ENCODE results near the gene VILL.
"Not testable (repeated sequence)": the region's sequence is repeated elsewhere in the genome, so short reads cannot be mapped to it uniquely, and the experiment has no call there.

VILL gene

DNA sequence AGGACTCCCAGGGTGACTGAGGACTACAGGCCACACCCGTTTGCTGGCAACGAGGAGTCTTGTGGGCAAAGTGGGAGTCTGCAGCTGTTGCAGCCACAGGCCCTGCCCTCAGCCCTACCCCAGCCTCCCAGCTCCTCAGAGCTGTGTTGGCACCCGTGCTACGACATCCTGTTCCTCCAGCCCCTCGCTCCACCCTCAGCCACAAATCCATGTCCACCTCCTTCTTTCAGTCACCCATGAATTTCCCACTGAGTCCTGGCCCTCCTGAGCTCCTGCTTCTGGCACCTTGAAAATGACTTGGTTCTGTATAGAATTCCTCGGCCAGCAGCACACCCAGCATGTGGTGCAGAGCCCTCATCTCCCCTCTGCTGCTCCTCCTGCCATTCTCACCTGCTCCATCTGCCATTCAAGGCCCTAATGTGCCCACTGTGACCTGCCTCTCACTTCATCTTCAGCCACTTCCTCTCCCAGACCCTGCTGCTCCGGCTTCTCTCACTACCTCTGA, 20.9 kb upstream of the VILL start:
- Histone ChIP-seq H3K27me3 (ENCODE audit: insufficient read depth, low read length, poor library complexity) (no peaks in the 10 kb centered on the region), H3K4me3 (ENCODE audit: low read length) (no peak overlapping the region), H2BK120ac (ENCODE audit: low read depth, low read length) (no peak overlapping the region), H3K4ac (ENCODE audit: low read depth, low read length) (no peak overlapping the region), H3K4me2 (ENCODE audit: low read length) (no peak overlapping the region), H2BK15ac (replicated peaks; ENCODE audit: low read depth) (no peak overlapping the region), H3K18ac (ENCODE audit: low read length) (no peak overlapping the region), H3K79me2 (ENCODE audit: control insufficient read depth, insufficient read depth, low read length) (no peaks in the 10 kb centered on the region), H3K9ac (ENCODE audit: low read length) (no peak overlapping the region), H4K8ac (ENCODE audit: low read depth, low read length) (no peak overlapping the region), H3K23ac (ENCODE audit: low read length) (no peak overlapping the region), H3K36me3 (ENCODE audit: control insufficient read depth, insufficient read depth, low read length) (no peaks in the 10 kb centered on the region), H3K79me1 (ENCODE audit: low read length) (no peaks in the 10 kb centered on the region), H3K4me1 (ENCODE audit: control insufficient read depth, low read depth, low read length) (no peaks in the 10 kb centered on the region), H3K56ac (ENCODE audit: low read length) (no peak overlapping the region), H3K27ac (ENCODE audit: low read depth, low read length) (no peak overlapping the region), H4K5ac (ENCODE audit: low read length) (no peak overlapping the region), H2AK5ac (ENCODE audit: low read length) (no peak overlapping the region), H2BK5ac (ENCODE audit: low read length) (no peak overlapping the region)
- WGBS (ENCODE audit: extremely low coverage, insufficient coverage, low lambda C conversion rate): no CpG with 5 or more reads among the region's 7 CpGs
- no peak for DNase-seq

DNA sequence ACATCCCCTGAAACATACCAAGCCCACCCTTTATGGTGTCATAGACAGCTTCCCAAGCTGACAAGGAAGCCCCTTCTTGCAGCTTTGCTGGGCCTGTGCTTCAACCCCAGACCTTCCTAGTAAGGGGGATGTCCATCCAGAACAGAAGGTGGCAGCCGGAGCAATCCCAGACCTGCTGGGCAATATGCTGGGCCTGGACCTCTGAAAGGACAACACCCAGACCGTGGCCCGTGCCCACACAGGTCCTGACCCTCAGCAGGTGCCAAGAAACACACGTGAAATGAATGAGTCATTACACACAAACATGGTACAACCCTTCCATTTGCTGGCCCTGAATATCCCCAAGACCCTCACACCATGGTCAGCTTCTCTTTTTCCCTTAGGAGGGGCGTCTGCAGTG, 19.8 kb upstream of the VILL start:
- Histone ChIP-seq H3K4me1 (ENCODE audit: control insufficient read depth, low read depth, low read length) (no peaks in the 10 kb centered on the region), H3K79me2 (ENCODE audit: control insufficient read depth, insufficient read depth, low read length) (no peaks in the 10 kb centered on the region), H3K79me1 (ENCODE audit: low read length) (no peaks in the 10 kb centered on the region), H2AK5ac (ENCODE audit: low read length) (no peak overlapping the region), H3K4ac (ENCODE audit: low read depth, low read length) (no peak overlapping the region), H3K36me3 (ENCODE audit: control insufficient read depth, insufficient read depth, low read length) (no peaks in the 10 kb centered on the region), H3K27me3 (ENCODE audit: insufficient read depth, low read length, poor library complexity) (no peaks in the 10 kb centered on the region), H3K23ac (ENCODE audit: low read length) (no peak overlapping the region), H4K5ac (ENCODE audit: low read length) (no peak overlapping the region), H3K4me2 (ENCODE audit: low read length) (no peak overlapping the region), H3K18ac (ENCODE audit: low read length) (no peak overlapping the region), H2BK15ac (replicated peaks; ENCODE audit: low read depth) (no peak overlapping the region), H3K27ac (ENCODE audit: low read depth, low read length) (no peak overlapping the region), H4K8ac (ENCODE audit: low read depth, low read length) (no peak overlapping the region), H2BK120ac (ENCODE audit: low read depth, low read length) (no peak overlapping the region), H2BK5ac (ENCODE audit: low read length) (no peak overlapping the region), H3K9ac (ENCODE audit: low read length) (no peak overlapping the region), H3K4me3 (ENCODE audit: low read length) (no peak overlapping the region), H3K56ac (ENCODE audit: low read length) (no peak overlapping the region)
- WGBS (ENCODE audit: extremely low coverage, insufficient coverage, low lambda C conversion rate): no CpG with 5 or more reads among the region's 5 CpGs
- no peak for DNase-seq

- Histone ChIP-seq H4K5ac (ENCODE audit: low read length) (no peak overlapping the region), H3K27ac (ENCODE audit: low read depth, low read length) (no peak overlapping the region), H2BK15ac (replicated peaks; ENCODE audit: low read depth) (no peak overlapping the region), H3K4ac (ENCODE audit: low read depth, low read length) (no peak overlapping the region), H2BK5ac (ENCODE audit: low read length) (no peak overlapping the region), H3K56ac (ENCODE audit: low read length) (no peak overlapping the region), H3K4me3 (ENCODE audit: low read length) (no peak overlapping the region), H3K23ac (ENCODE audit: low read length) (no peak overlapping the region), H2BK120ac (ENCODE audit: low read depth, low read length) (no peak overlapping the region), H3K36me3 (ENCODE audit: control insufficient read depth, insufficient read depth, low read length) (no peaks in the 10 kb centered on the region), H2AK5ac (ENCODE audit: low read length) (no peak overlapping the region), H3K18ac (ENCODE audit: low read length) (no peak overlapping the region), H4K8ac (ENCODE audit: low read depth, low read length) (no peak overlapping the region), H3K27me3 (ENCODE audit: insufficient read depth, low read length, poor library complexity) (no peaks in the 10 kb centered on the region), H3K79me1 (ENCODE audit: low read length) (no peaks in the 10 kb centered on the region), H3K79me2 (ENCODE audit: control insufficient read depth, insufficient read depth, low read length) (no peaks in the 10 kb centered on the region), H3K4me1 (ENCODE audit: control insufficient read depth, low read depth, low read length) (no peaks in the 10 kb centered on the region), H3K4me2 (ENCODE audit: low read length) (no peak overlapping the region), H3K9ac (ENCODE audit: low read length) (no peak overlapping the region)
- no peak for DNase-seq
These were observed 19.1 kb upstream of the VILL start for GRCh38 chr3:37971467-37971866.

DNA sequence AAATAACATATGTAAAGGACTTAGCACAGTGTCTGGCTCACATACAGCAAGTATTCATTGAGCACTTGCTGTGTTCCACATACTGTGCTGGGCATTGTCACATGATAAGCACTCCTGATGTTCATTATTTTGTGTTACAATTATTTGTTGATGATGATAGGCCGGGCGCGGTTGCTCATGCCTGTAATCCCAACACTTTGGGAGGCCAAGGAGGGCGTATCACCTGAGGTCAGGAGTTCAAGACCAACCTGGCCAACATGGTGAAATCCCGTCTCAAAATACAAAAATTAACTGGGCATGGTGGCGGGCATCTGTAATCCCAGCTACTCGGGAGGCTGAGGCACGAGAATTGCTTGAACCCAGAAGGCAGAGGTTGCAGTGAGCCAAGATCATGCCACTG, 18.5 kb upstream of the VILL start:
- H3K56ac ChIP-seq (ENCODE audit: low read length); H2AK5ac ChIP-seq (ENCODE audit: low read length); H3K36me3 ChIP-seq (ENCODE audit: control insufficient read depth, insufficient read depth, low read length); H3K27me3 ChIP-seq (ENCODE audit: insufficient read depth, low read length, poor library complexity); H3K79me1 ChIP-seq (ENCODE audit: low read length); H3K27ac ChIP-seq (ENCODE audit: low read depth, low read length); H2BK15ac ChIP-seq (replicated peaks; ENCODE audit: low read depth); H3K23ac ChIP-seq (ENCODE audit: low read length); H3K18ac ChIP-seq (ENCODE audit: low read length); H3K4me1 ChIP-seq (ENCODE audit: control insufficient read depth, low read depth, low read length); H2BK120ac ChIP-seq (ENCODE audit: low read depth, low read length); DNase-seq; H3K9ac ChIP-seq (ENCODE audit: low read length); H4K8ac ChIP-seq (ENCODE audit: low read depth, low read length); H3K4ac ChIP-seq (ENCODE audit: low read depth, low read length); H3K4me2 ChIP-seq (ENCODE audit: low read length); H4K5ac ChIP-seq (ENCODE audit: low read length); H2BK5ac ChIP-seq (ENCODE audit: low read length); H3K79me2 ChIP-seq (ENCODE audit: control insufficient read depth, insufficient read depth, low read length); H3K4me3 ChIP-seq (ENCODE audit: low read length): not testable (repeated sequence)
- WGBS (ENCODE audit: extremely low coverage, insufficient coverage, low lambda C conversion rate): no CpG with 5 or more reads among the region's 8 CpGs

- H3K4me3 ChIP-seq (ENCODE audit: low read length): no peak overlapping the region
- DNase-seq: peak; percentile 45
- no peak overlapping the region for H2BK5ac ChIP-seq (ENCODE audit: low read length)
- no CpG with 5 or more reads among the region's 12 CpGs for WGBS (ENCODE audit: extremely low coverage, insufficient coverage, low lambda C conversion rate)
- H3K4ac ChIP-seq (ENCODE audit: low read depth, low read length): no peak overlapping the region
- H2BK120ac ChIP-seq (ENCODE audit: low read depth, low read length): no peak overlapping the region
- H3K4me2 ChIP-seq (ENCODE audit: low read length): no peak overlapping the region
- no peak overlapping the region for H2BK15ac ChIP-seq (replicated peaks; ENCODE audit: low read depth)
- H3K36me3 ChIP-seq (ENCODE audit: control insufficient read depth, insufficient read depth, low read length): no peaks in the 10 kb centered on the region
- no peak overlapping the region for H3K9ac ChIP-seq (ENCODE audit: low read length)
- H3K27me3 ChIP-seq (ENCODE audit: insufficient read depth, low read length, poor library complexity): no peaks in the 10 kb centered on the region
- H2AK5ac ChIP-seq (ENCODE audit: low read length): no peak overlapping the region
- H3K27ac ChIP-seq (ENCODE audit: low read depth, low read length): no peak overlapping the region
- H3K18ac ChIP-seq (ENCODE audit: low read length): no peak overlapping the region
- no peak overlapping the region for H3K56ac ChIP-seq (ENCODE audit: low read length)
- no peaks in the 10 kb centered on the region for H3K79me2 ChIP-seq (ENCODE audit: control insufficient read depth, insufficient read depth, low read length)
- H3K4me1 ChIP-seq (ENCODE audit: control insufficient read depth, low read depth, low read length): no peaks in the 10 kb centered on the region
- no peak overlapping the region for H4K5ac ChIP-seq (ENCODE audit: low read length)
- H3K79me1 ChIP-seq (ENCODE audit: low read length): no peaks in the 10 kb centered on the region
- no peak overlapping the region for H3K23ac ChIP-seq (ENCODE audit: low read length)
- no peak overlapping the region for H4K8ac ChIP-seq (ENCODE audit: low read depth, low read length)
These were observed 17.1 kb upstream of the VILL start for GRCh38 chr3:37973246-37974054.
